GM12801 (cell line): ENCODE results near the gene PAX8.

Source experiments
- CTCF ChIP-seq: IDR thresholded peaks from one replicate; pipeline ENCODE4 v1.5.1; 2011; ENCODE audit warnings: control low read depth; ENCODE audit not compliant: insufficient read length; ENCODE audit errors: extremely low read depth

PAX8 gene

DNA sequence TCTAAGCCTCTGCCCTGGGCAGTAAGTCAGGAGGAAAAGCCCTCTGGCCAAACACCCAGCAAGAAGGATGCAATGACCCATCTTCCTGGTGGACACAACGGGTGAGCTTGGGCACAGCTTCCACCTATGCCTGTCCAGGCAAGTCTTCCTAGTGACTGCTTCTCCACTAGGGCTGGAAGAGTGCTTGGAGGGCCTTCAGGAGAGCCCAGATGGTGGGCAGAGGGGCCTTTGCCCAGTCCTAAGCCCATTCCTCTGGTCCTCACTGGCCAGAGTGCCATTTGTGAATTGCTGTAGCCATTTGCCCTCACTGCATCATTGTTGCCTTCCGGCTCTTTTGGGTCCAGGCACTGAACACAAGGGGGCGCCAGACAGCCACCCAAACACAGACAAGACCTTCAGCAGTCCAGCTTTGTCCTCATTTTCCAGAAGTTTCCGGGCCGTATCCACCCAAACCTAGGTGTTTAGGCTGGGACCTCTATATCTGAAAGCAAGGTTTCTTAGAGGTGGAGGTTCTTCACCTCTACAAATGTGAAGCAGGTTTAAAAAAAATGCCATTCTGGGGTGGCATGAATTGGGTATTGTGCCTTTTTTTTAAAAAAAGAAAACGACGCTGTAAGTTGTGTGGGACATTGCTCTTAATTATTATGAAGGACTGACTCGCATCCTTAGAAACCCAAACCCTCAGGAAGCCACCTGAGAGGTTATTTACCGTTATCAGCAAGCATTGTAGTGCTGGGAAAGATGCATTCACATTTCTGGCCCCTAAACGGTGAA lies 29.5 kb downstream of the PAX8 start:
- no peak for TF ChIP-seq CTCF

GRCh38 chr2:113246606-113247005 lies 32.1 kb downstream of the PAX8 start:
- TF ChIP-seq CTCF: no peak

DNA sequence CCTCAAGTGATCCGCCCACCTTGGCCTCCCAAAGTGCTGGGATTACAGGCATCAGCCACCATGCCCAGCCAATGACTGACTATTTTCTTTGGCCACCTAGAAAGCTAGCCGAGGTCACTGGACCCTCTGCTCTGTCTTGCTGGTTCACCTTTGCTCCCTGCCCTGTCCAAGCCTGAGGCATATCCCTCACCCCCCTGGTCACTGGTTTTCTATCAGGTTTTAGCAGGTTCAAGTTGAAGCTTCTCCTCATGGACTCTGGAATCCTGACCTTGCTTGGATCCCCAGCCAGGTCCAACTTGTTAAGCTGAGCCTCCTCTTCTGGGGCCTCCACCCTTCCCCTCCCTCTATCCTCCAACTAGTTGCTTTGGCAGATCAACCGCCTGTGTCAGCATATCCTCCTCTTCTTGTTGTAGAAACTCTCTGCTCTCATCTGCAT lies 33.4 kb downstream of the PAX8 start:
- no peak for TF ChIP-seq CTCF

GRCh38 chr2:113242327-113242726 lies 36.4 kb downstream of the PAX8 start:
- TF ChIP-seq CTCF: no peak

DNA sequence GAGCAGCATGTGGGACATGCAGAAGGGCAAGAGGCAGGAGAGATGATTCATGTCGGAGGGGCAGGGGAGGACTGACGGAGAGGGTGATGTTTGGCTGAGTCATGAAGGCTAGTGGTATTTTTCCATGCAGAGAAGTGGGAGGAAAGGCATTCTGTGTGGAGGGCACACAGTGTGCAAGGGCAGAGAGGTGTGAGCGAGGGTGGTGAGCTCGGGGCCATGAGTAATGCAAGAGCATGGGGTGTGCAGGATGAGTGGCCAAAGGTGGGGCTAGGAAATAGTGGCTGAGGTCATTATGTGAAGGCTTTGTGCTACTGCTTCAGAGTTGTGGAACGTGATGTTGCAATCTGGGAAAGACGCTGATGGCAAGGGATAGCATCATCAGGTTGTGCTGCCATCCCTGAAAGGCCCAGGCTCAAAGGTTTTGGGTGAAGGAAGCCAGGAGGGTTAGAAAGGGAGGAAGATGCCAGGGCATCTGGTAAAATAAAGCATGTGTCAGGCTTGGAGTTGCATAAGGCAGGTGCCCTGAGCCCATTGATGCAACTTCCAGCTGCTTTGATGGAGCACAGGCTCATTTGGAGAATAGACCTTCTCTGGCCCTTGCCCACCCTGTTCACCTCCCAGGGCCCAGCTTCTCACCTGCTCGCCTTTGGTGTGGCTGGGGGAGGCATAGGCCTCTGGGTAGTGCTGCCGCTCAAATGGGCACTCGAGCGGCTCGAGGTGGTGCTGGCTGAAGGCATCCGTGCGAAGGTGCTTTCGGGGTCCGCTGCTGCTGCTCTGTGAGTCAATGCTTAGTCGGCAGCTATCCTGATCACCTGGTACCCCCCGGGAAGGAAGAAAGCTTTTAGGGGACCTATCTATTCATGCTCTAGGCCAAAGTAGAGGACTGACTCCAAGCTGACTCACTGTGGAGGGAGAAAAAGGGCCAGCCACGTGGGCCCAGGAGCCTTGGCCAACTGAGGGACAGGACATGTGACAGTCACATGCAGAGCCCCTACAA lies 37.5 kb downstream of the PAX8 start:
- TF ChIP-seq CTCF: no peak

GRCh38 chr2:113240150-113240914 lies 38.4 kb downstream of the PAX8 start:
- TF ChIP-seq CTCF: no peak
